Measurements from ENCODE around the gene RALGAPA2. TPM values are rescaled to one million over a fixed set of nuclear protein-coding genes. Genes with fewer than 3 reads are reported as not detected.

Gene RALGAPA2
- total and polyA plus RNA-seq, 2 of the 13 experiments (the other 11 are each of a cell fraction or from before 2014, with no cell fraction given): 13.8 to 17.7 TPM

DNA sequence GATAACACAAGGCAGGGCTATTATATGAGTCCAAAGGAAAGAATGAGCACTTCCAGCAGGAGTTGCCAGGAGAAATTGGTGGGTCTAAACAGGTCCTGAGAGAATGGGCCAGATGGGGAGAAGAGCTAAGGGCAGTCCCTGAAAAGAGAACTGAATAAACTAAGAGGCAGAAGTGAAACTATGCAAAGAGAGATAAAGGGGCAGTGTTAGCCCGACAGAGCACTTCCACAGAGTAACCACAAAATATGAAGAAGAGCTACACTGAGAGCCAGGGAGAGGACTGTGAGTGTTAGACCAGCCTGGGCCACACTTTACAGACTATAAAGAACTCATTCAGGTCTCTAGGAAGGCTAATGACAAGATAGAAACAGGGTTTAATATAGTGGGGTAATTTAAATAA, 43.8 kb downstream of the RALGAPA2 start:
- FAIRE-seq (no peak), DNase-seq (ENCODE audit: low spot score) (no peak), ATAC-seq (no peak)
- Histone ChIP-seq H3K27ac (ENCODE audit: extremely low read length, insufficient read depth, low read length) (no peak overlapping the region), H3K4me2 (ENCODE audit: low read depth, low read length) (no peak overlapping the region), H3K9ac (ENCODE audit: insufficient read depth, low read depth, low read length) (no peak overlapping the region), H2AFZ (ENCODE audit: low read length) (no peak overlapping the region), H3K27me3 (ENCODE audit: control insufficient read depth in 1 of 2, insufficient read depth in 2 of 2, low read length in 2 of 2) (no peaks in the 10 kb centered on the region), H3K4me3 (replicated peaks in 1 of 3; ENCODE audit: insufficient read depth in 1 of 3, low read depth in 2 of 3, low read length in 3 of 3) (no peak overlapping the region), H3K9me3 (ENCODE audit: low read length) (no peaks in the 10 kb centered on the region), H3K36me3 (replicated peaks in 1 of 2; ENCODE audit: control insufficient read depth in 1 of 2, insufficient read depth in 2 of 2, low read length in 2 of 2) (no peaks in the 10 kb centered on the region; a peak in 1 of 5 replicates), H4K20me1 (ENCODE audit: insufficient read depth, low read length) (peaks cover 10% of the 10 kb centered on the region), H3K79me2 (ENCODE audit: insufficient read depth, low read length) (no peaks in the 10 kb centered on the region), H3K4me1 (ENCODE audit: insufficient read depth, low read length) (no peaks in the 10 kb centered on the region)
- BruUV-seq (replicated peaks): no TSS peak
- 67% methylated on average over 1 of the region's 1 CpG for WGBS (ENCODE audit: low lambda C conversion rate)
- in situ Hi-C loops (cut with HindIII; ENCODE audit: extremely low pct_ligation_motif_present, low pct_unique_long_range_greater_than_20kb) (no loop called here), intact Hi-C loops (cut with micrococcal nuclease; ENCODE audit: unreplicated experiment) (no loop called here)
- TF ChIP-seq FOXA3 (CRISPR knock-in tag; IDR thresholded peaks at IDR 0.05) (no peak), ERF (CRISPR knock-in tag; IDR thresholded peaks at IDR 0.05) (no peak), PLRG1 (conservative IDR thresholded peaks at IDR 0.05) (no peak), ZFAT (CRISPR knock-in tag; conservative IDR thresholded peaks at IDR 0.05) (no peak), ZNF562 (CRISPR knock-in tag; IDR thresholded peaks at IDR 0.05; ENCODE audit: borderline replicate concordance) (no peak), ZNF20 (CRISPR knock-in tag; IDR thresholded peaks at IDR 0.05) (no peak), EHMT2 (IDR thresholded peaks at IDR 0.05; ENCODE audit: borderline replicate concordance, low read depth, low read length) (no peak), SIX4 (CRISPR knock-in tag; IDR thresholded peaks at IDR 0.05) (no peak)
- TF ChIP-seq, protein P1, sequence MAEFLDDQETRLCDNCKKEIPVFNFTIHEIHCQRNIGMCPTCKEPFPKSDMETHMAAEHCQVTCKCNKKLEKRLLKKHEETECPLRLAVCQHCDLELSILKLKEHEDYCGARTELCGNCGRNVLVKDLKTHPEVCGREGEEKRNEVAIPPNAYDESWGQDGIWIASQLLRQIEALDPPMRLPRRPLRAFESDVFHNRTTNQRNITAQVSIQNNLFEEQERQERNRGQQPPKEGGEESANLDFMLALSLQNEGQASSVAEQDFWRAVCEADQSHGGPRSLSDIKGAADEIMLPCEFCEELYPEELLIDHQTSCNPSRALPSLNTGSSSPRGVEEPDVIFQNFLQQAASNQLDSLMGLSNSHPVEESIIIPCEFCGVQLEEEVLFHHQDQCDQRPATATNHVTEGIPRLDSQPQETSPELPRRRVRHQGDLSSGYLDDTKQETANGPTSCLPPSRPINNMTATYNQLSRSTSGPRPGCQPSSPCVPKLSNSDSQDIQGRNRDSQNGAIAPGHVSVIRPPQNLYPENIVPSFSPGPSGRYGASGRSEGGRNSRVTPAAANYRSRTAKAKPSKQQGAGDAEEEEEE (CRISPR knock-in tag; IDR thresholded peaks at IDR 0.05; ENCODE audit: borderline replicate concordance): no peak
- TF ChIP-seq, protein P2, sequence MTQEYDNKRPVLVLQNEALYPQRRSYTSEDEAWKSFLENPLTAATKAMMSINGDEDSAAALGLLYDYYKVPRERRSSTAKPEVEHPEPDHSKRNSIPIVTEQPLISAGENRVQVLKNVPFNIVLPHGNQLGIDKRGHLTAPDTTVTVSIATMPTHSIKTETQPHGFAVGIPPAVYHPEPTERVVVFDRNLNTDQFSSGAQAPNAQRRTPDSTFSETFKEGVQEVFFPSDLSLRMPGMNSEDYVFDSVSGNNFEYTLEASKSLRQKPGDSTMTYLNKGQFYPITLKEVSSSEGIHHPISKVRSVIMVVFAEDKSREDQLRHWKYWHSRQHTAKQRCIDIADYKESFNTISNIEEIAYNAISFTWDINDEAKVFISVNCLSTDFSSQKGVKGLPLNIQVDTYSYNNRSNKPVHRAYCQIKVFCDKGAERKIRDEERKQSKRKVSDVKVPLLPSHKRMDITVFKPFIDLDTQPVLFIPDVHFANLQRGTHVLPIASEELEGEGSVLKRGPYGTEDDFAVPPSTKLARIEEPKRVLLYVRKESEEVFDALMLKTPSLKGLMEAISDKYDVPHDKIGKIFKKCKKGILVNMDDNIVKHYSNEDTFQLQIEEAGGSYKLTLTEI (CRISPR knock-in tag; conservative IDR thresholded peaks at IDR 0.05): no peak
- ChIA-PET CTCF (ENCODE audit: low intra/inter-chr PET ratio, low total read pairs) (interaction anchor here (1.5 kb wide), 1 partner anchor 156 kb away, joined by 4 read pairs; no protein-coding TSS in a partner anchor), POLR2A (no interaction called here)

Measured in HepG2 (cell line).